SK-MEL-5 (cell line): Measurements from ENCODE around the gene FAM168A. TPM values are rescaled to one million over a fixed set of nuclear protein-coding genes. Genes with fewer than 3 reads are reported as not detected.
A peak's percentile ranks its signal among the peaks of the same experiment; 100 is the strongest.
"Not testable (repeated sequence)": the region's sequence is repeated elsewhere in the genome, so short reads cannot be mapped to it uniquely, and the experiment has no call there.

Experiments
- DNase-seq: peaks from one replicate; pipeline ENCODE4 v3.0.0-alpha.2; 2016; ENCODE audit warnings: low read depth, low spot score
- in situ Hi-C: cut with HindIII; loops from 2 replicates; pipeline ENCODE4 v1.10.0; 2016; ENCODE audit warnings: low sequenced_read_pairs, high pct_unique_total_duplicates, low pct_unique_long_range_greater_than_20kb
- total RNA-seq: library from RNA; depleted of rRNA; stranded (reverse); fragments of >200 nt; shearing (Covaris generic); gene quantifications from 2 replicates; pipeline ENCODE4 v1.2.3, GENCODE V29; 2014

FAM168A gene
- total RNA-seq, 1 experiment from 2014 or later, result 27.0 TPM

GRCh38 chr11:73465871-73466270 lies 132.0 kb downstream of the FAM168A start:
- in situ Hi-C loops, result no loop called here
- no peak for DNase-seq

GRCh38 chr11:73465023-73465675 lies 132.8 kb downstream of the FAM168A start:
- DNase-seq, result no peak
- in situ Hi-C loops, result no loop called here

GRCh38 chr11:73464347-73464746 lies 133.6 kb downstream of the FAM168A start:
- peak; percentile 43 for DNase-seq
- in situ Hi-C loops, result no loop called here

GRCh38 chr11:73463359-73463758 lies 134.6 kb downstream of the FAM168A start:
- DNase-seq, result no peak
- in situ Hi-C loops, result no loop called here

GRCh38 chr11:73461964-73462363 lies 135.9 kb downstream of the FAM168A start:
- DNase-seq, result no peak
- in situ Hi-C loops, result no loop called here

GRCh38 chr11:73461335-73461840 lies 136.5 kb downstream of the FAM168A start:
- in situ Hi-C loops, result no loop called here
- DNase-seq, result no peak

GRCh38 chr11:73458201-73458600 lies 139.7 kb downstream of the FAM168A start:
- in situ Hi-C loops, result no loop called here

GRCh38 chr11:73454987-73455386 lies 142.9 kb downstream of the FAM168A start:
- no peak for DNase-seq
- in situ Hi-C loops, result no loop called here

More at GRCh38 chr11:73458201-73458600, 139.7 kb downstream of the FAM168A start:
- no peak for DNase-seq

GRCh38 chr11:73453562-73453961 lies 144.3 kb downstream of the FAM168A start:
- no peak for DNase-seq
- in situ Hi-C loops, result no loop called here

GRCh38 chr11:73452726-73453125 lies 145.2 kb downstream of the FAM168A start:
- in situ Hi-C loops, result no loop called here
- no peak for DNase-seq

- in situ Hi-C loops, result no loop called here
- no peak for DNase-seq
These were observed 146.0 kb downstream of the FAM168A start for GRCh38 chr11:73451896-73452295.

GRCh38 chr11:73446766-73447165 lies 151.1 kb downstream of the FAM168A start:
- DNase-seq, result no peak
- in situ Hi-C loops, result no loop called here

- in situ Hi-C loops, result no loop called here
- DNase-seq, result no peak
These were observed 151.9 kb downstream of the FAM168A start for GRCh38 chr11:73445980-73446379.

- in situ Hi-C loops, result no loop called here
- DNase-seq, result no peak
These were observed 158.7 kb downstream of the FAM168A start for GRCh38 chr11:73439002-73439843.

- DNase-seq, in situ Hi-C loops: not testable (repeated sequence)
These were observed 161.1 kb downstream of the FAM168A start for GRCh38 chr11:73436859-73437258.

GRCh38 chr11:73431396-73431795 lies 166.5 kb downstream of the FAM168A start:
- in situ Hi-C loops, result no loop called here
- DNase-seq, result no peak

GRCh38 chr11:73430326-73430725 lies 167.6 kb downstream of the FAM168A start:
- no peak for DNase-seq

GRCh38 chr11:73429121-73429750 lies 168.7 kb downstream of the FAM168A start:
- in situ Hi-C loops, result no loop called here
- no peak for DNase-seq

More at GRCh38 chr11:73430326-73430725, 167.6 kb downstream of the FAM168A start:
- in situ Hi-C loops, result no loop called here
